A549 (cell line): Measurements from ENCODE around the gene C10orf88. TPM values are rescaled to one million over a fixed set of nuclear protein-coding genes. Genes with fewer than 3 reads are reported as not detected.

ENCODE experiments used
- ATAC-seq, 2 experiments: fragments of 200-7000 bp in 1 of 2; fragments of >200 bp in 1 of 2; cut with Nextera tagmentation in 1 of 2; cut with Tn5 transposase in 1 of 2; 3 replicates each; pipeline versions ENCODE4 v1.8.0 to v1.9.1; 2018 to 2020; ENCODE audit warnings: mild to moderate bottlenecking in 1 of 2, moderate library complexity in 1 of 2
- CTCF ChIA-PET: fragments of 300-600 bp; sonication (Branson Sonifier 250); formaldehyde crosslinking; extraction: SDS; loops from one replicate; lab custom pipeline; 2021; ENCODE audit warnings: antibody characterized with exemption, inconsistent platforms; lab: Yijun Ruan, JAX
- POLR2A ChIA-PET: fragments of 350-600 bp; formaldehyde crosslinking; extraction: SDS; loops from one replicate; lab custom pipeline; 2021; ENCODE audit warnings: antibody characterized with exemption, inconsistent platforms; lab: Yijun Ruan, JAX
- DNase-seq, 2 experiments: peaks; one replicate each; pipeline versions ENCODE4 v3.0.0 to v3.0.0-alpha.2; 2011 to 2016; ENCODE audit warnings: low read depth in 1 of 2, low spot score in 1 of 2
- FAIRE-seq: peaks from 2 replicates; lab custom pipeline; 2011; peaks lifted over from hg19 to GRCh38; lab: Jason Lieb, UNC
- H3K27ac ChIP-seq, 2 experiments: fragments of >200 bp; sonication (Bioruptor Twin); formaldehyde crosslinking; 3 replicates each; pipeline ENCODE4 v1.5.1; 2016 to 2017
- H3K4me1 ChIP-seq: fragments of >200 bp; sonication (Bioruptor Twin); formaldehyde crosslinking; 3 replicates; pipeline ENCODE4 v1.6.1; 2016
- H3K4me2 ChIP-seq: fragments of >200 bp; sonication (Bioruptor Twin); formaldehyde crosslinking; 3 replicates; pipeline ENCODE4 v1.6.1; 2016
- H3K4me3 ChIP-seq: fragments of >200 bp; sonication (Bioruptor Twin); formaldehyde crosslinking; 3 replicates; pipeline ENCODE4 v1.5.1; 2016
- H3K9me3 ChIP-seq: fragments of >200 bp; sonication (Bioruptor Twin); formaldehyde crosslinking; 3 replicates; pipeline ENCODE4 v1.6.1; 2016
- BHLHE40 ChIP-seq: IDR thresholded peaks from 2 replicates; pipeline ENCODE4 v1.6.1; 2012; ENCODE audit warnings: low read depth, low read length, inconsistent platforms
- CBX2 ChIP-seq: fragments of 200-600 bp; sonication (generic); IDR thresholded peaks from 2 replicates; pipeline ENCODE4 v1.6.1; 2016; ENCODE audit warnings: low read depth, mild to moderate bottlenecking, borderline replicate concordance
- CEBPB ChIP-seq, 2 experiments: fragments of >200 bp in 1 of 2; sonication (Bioruptor Twin) in 1 of 2; formaldehyde crosslinking in 1 of 2; IDR thresholded peaks; 2 replicates each; pipeline ENCODE4 v1.6.1; 2012 to 2016
- CHD2 ChIP-seq: fragments of 150-350 bp; IDR thresholded peaks from 2 replicates; pipeline ENCODE4 v1.6.1; 2014; ENCODE audit warnings: low read length; ENCODE audit not compliant: partially characterized antibody
- CHD4 ChIP-seq: fragments of 200-600 bp; sonication (generic); IDR thresholded peaks from 2 replicates; pipeline ENCODE4 v1.6.1; 2016; ENCODE audit warnings: antibody characterized with exemption, mild to moderate bottlenecking, borderline replicate concordance
- EHF ChIP-seq: fragments of 250-450 bp; sonication (Bioruptor Pico); IDR thresholded peaks from 2 replicates; pipeline ENCODE4 v1.5.0; 2020; ENCODE audit warnings: mild to moderate bottlenecking
- ESRRA ChIP-seq: fragments of 150-350 bp; IDR thresholded peaks from 2 replicates; pipeline ENCODE4 v1.6.1; 2014; ENCODE audit warnings: mild to moderate bottlenecking, low read length, borderline replicate concordance
- FOSB ChIP-seq: fragments of 250-450 bp; sonication (Bioruptor Pico); IDR thresholded peaks from 2 replicates; pipeline ENCODE4 v1.5.0; 2020; ENCODE audit warnings: mild to moderate bottlenecking, moderate library complexity
- FOSL2 ChIP-seq, 2 experiments: fragments of 450-650 bp in 1 of 2; fragments of >200 bp in 1 of 2; sonication (Bioruptor Twin) in 1 of 2; formaldehyde crosslinking; IDR thresholded peaks; 2 replicates each; pipeline versions ENCODE4 v1.5.0 to v1.6.1; 2016 to 2020; ENCODE audit warnings: mild to moderate bottlenecking in 1 of 2, moderate library complexity in 1 of 2
- FOXS1 ChIP-seq: fragments of 250-450 bp; sonication (Bioruptor Pico); IDR thresholded peaks from 2 replicates; pipeline ENCODE4 v1.5.0; 2020; ENCODE audit warnings: mild to moderate bottlenecking, moderate library complexity
- GATA3 ChIP-seq: IDR thresholded peaks from 2 replicates; pipeline ENCODE4 v1.6.1; 2012; ENCODE audit warnings: borderline replicate concordance
- HDAC2 ChIP-seq: fragments of 200-600 bp; sonication (generic); IDR thresholded peaks from 2 replicates; pipeline ENCODE4 v1.6.1; 2016
- HEYL ChIP-seq: fragments of 250-450 bp; sonication (Bioruptor Pico); IDR thresholded peaks from 2 replicates; pipeline ENCODE4 v1.8.0; 2021; ENCODE audit warnings: mild to moderate bottlenecking, moderate library complexity
- HOXA7 ChIP-seq: fragments of 250-450 bp; sonication (Bioruptor Pico); IDR thresholded peaks from 2 replicates; pipeline ENCODE4 v1.5.0; 2020; ENCODE audit warnings: mild to moderate bottlenecking, moderate library complexity
- HOXB5 ChIP-seq: fragments of 250-450 bp; sonication (Bioruptor Pico); IDR thresholded peaks from 2 replicates; pipeline ENCODE4 v1.5.0; 2020; ENCODE audit warnings: mild to moderate bottlenecking, moderate library complexity
- JUN ChIP-seq, 2 experiments: fragments of >200 bp; sonication (Bioruptor Twin); formaldehyde crosslinking; IDR thresholded peaks; 2 replicates in 1 of 2; 3 replicates in 1 of 2; pipeline ENCODE4 v1.6.1; 2016 to 2017
- KDM1A ChIP-seq: fragments of 200-600 bp; sonication (generic); IDR thresholded peaks from 2 replicates; pipeline ENCODE4 v1.6.1; 2016; ENCODE audit warnings: low read depth, mild to moderate bottlenecking
- MAFK ChIP-seq: fragments of 450-650 bp; IDR thresholded peaks from 2 replicates; pipeline ENCODE4 v1.6.1; 2014; ENCODE audit not compliant: partially characterized antibody
- MAZ ChIP-seq: fragments of 150-350 bp; IDR thresholded peaks from 2 replicates; pipeline ENCODE4 v1.6.1; 2014; ENCODE audit warnings: antibody characterized with exemption, low read depth, low read length, borderline replicate concordance
- MYC ChIP-seq: IDR thresholded peaks from 2 replicates; pipeline ENCODE4 v1.6.1; 2012; ENCODE audit warnings: mild to moderate bottlenecking, inconsistent platforms, low read length, improper control_type of control experiment, borderline replicate concordance
- NFE2L2 ChIP-seq: fragments of 150-350 bp; conservative IDR thresholded peaks from 2 replicates; pipeline ENCODE4 v1.6.1; 2014; ENCODE audit warnings: low read length
- NPAS2 ChIP-seq: fragments of 250-450 bp; sonication (Bioruptor Pico); IDR thresholded peaks from 2 replicates; pipeline ENCODE4 v1.8.0; 2022; ENCODE audit warnings: mild to moderate bottlenecking, moderate library complexity, borderline replicate concordance
- POLR2A ChIP-seq: IDR thresholded peaks from 2 replicates; pipeline ENCODE4 v1.6.1; 2012; ENCODE audit warnings: mild to moderate bottlenecking, low read length
- POLR2AphosphoS2 ChIP-seq: conservative IDR thresholded peaks from 2 replicates; pipeline ENCODE4 v1.6.1; 2012; ENCODE audit warnings: low read length, improper control_type of control experiment, inconsistent platforms
- RAD21 ChIP-seq, 2 experiments: fragments of >200 bp in 1 of 2; sonication (Bioruptor Twin) in 1 of 2; formaldehyde crosslinking in 1 of 2; IDR thresholded peaks in 1 of 2; conservative IDR thresholded peaks in 1 of 2; 2 replicates in 1 of 2; 3 replicates in 1 of 2; pipeline ENCODE4 v1.6.1; 2012 to 2018; ENCODE audit warnings: inconsistent platforms in 1 of 2
- SREBF2 ChIP-seq: fragments of 450-650 bp; IDR thresholded peaks from 2 replicates; pipeline ENCODE4 v1.6.1; 2014; ENCODE audit warnings: mild to moderate bottlenecking, moderate library complexity
- TFCP2L1 ChIP-seq: fragments of 250-450 bp; sonication (Bioruptor Pico); IDR thresholded peaks from 2 replicates; pipeline ENCODE4 v1.5.0; 2021; ENCODE audit warnings: mild to moderate bottlenecking
- TP53 ChIP-seq: fragments of 250-450 bp; sonication (Bioruptor Pico); IDR thresholded peaks from 2 replicates; pipeline ENCODE4 v1.5.0; 2021; ENCODE audit warnings: mild to moderate bottlenecking, moderate library complexity
- ZFP36 ChIP-seq: fragments of 450-650 bp; IDR thresholded peaks from 2 replicates; pipeline ENCODE4 v1.6.1; 2014; ENCODE audit warnings: borderline replicate concordance; ENCODE audit not compliant: partially characterized antibody
- ZSCAN20 ChIP-seq: fragments of 250-450 bp; sonication (Bioruptor Pico); IDR thresholded peaks from 2 replicates; pipeline ENCODE4 v1.8.0; 2022; ENCODE audit warnings: mild to moderate bottlenecking, moderate library complexity
- WGBS: methylation state at CpG from one replicate; pipeline ENCODE4 v1.1.6; 2017; ENCODE audit errors: missing lambda C conversion rate; 5-methylcytosine and 5-hydroxymethylcytosine counted together
- polyA minus RNA-seq: library from RNA; depleted of rRNA, polyadenylated mRNA; stranded (reverse); fragments of >200 nt; gene quantifications from 2 replicates; pipeline ENCODE4 v1.2.3, GENCODE V29; 2011; rRNA and poly(A)+ RNA removed
- polyA plus RNA-seq, 4 experiments: library from polyadenylated mRNA; depleted of rRNA in 3 of 4; stranded (reverse); fragments of >200 nt; fragmentation: RNase III in 1 of 4; extraction: RNeasy Plus Mini Kit Qiagen cat#74134 plus additional on column Dnase treatment in 1 of 4; gene quantifications; 2 replicates in 3 of 4; 3 replicates in 1 of 4; pipeline ENCODE4 v1.2.3, GENCODE V29; 2011 to 2017
- TF ChIP-seq, protein P1 (sequence below): IDR thresholded peaks from 2 replicates; pipeline ENCODE4 v1.6.1; 2012
- TF ChIP-seq, protein P2 (sequence below): fragments of 450-650 bp; IDR thresholded peaks from 2 replicates; pipeline ENCODE4 v1.6.1; 2014; ENCODE audit warnings: antibody characterized with exemption
- TF ChIP-seq, protein P3 (sequence below): fragments of 250-450 bp; sonication (Bioruptor Pico); IDR thresholded peaks from 2 replicates; pipeline ENCODE4 v1.5.0; 2020; ENCODE audit warnings: low read depth, mild to moderate bottlenecking, moderate library complexity
- TF ChIP-seq, protein P4 (sequence below): IDR thresholded peaks from 2 replicates; pipeline ENCODE4 v1.6.1; 2012
- TF ChIP-seq, protein P5 (sequence below): fragments of >200 bp; sonication (Bioruptor Twin); formaldehyde crosslinking; IDR thresholded peaks from 3 replicates; pipeline ENCODE4 v1.6.1; 2016

The C10orf88 gene, protein sequence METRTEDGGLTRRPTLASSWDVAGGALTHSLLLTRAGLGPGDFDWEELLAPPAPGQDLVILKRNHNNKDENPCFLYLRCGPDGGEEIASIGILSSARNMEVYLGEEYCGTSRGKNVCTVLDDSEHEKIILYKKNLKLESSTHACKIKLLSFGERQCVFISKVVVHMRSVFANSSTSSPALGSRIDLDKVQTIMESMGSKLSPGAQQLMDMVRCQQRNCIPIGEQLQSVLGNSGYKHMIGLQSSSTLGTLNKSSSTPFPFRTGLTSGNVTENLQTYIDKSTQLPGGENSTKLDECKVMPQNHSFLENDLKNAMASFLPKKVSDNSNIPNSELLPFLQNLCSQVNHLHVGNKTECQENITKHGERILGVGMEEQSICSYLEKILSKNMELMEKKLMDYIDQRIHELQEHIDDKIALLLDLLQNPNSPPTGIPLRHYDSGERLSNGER
- polyA plus RNA-seq (2011; rRNA removed) (10.4 and 11.0 TPM in 2 replicates), polyA plus RNA-seq (2017; fragmentation: RNase III; extraction: RNeasy Plus Mini Kit Qiagen cat#74134 plus additional on column Dnase treatment) (8.7 to 11.9 TPM (median 11.7 TPM) in 3 replicates), polyA minus RNA-seq (4.3 and 5.7 TPM in 2 replicates)
- 1.8 and 2.1 TPM in 2 replicates for polyA plus RNA-seq (2012; cell fraction: cytosol; rRNA removed)
- polyA plus RNA-seq (2012; cell fraction: nucleus; rRNA removed): 1.1 and 2.1 TPM in 2 replicates

DNA sequence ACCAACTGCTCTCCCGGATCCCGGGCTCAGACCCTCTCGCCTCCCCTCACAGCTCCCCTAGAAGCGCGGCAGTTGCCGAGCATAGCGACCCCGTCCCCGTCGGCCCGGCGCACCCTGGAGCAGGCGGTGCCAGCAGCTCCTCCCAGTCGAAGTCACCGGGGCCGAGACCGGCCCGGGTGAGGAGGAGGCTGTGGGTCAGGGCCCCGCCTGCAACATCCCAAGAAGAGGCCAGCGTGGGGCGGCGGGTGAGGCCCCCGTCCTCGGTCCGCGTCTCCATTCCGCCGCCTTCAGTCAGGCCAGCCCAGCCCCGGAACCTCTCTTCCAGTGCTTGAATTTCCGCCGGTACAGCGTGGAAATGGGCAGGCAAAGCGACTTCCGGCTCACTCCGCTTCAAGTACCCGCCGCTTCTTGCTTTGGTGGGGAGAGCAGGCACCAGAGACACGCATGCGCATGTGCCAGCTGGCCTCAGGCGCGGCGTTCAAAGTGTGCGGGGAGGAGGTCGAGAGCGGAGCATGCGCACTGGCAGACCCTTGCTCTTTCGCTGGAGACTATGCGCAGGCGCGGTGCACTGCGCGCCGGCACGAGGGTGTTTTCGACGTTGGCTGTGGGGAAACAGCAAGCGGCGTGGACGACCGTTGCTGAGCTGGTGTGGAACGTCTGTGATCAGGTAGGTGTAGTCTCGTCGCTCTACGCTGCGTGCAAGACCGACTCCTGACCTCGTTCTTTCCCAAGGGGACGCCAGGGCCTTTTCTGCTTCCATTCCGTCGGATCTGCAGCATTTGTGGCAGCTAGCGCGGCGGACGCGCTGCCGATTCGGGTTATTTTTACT lies at the start of gene C10orf88:
C10orf88 (minus strand) TSS at position 326 of the 829 bp plus-strand sequence; CDS start at position 277, 49 bp downstream.
- FAIRE-seq (no peak), DNase-seq (peak; percentile 94 to 99), ATAC-seq (peak; percentile 99 to 100)
- 10% methylated on average over 49 of the region's 77 CpGs for whole genome bisulfite sequencing
- Histone ChIP-seq H3K27ac (peak within 1 kb of the TSS; percentile 97), H3K4me3 (peak within 1 kb of the TSS; percentile 96), H3K9me3 (peaks cover 9% of the 10 kb centered on the region), H3K4me2 (peak within 1 kb of the TSS; percentile 95), H3K4me1 (peaks cover 18% of the 10 kb centered on the region)
- ChIA-PET POLR2A (interaction anchor here (1.0 to 1.5 kb wide), 4 partner anchors 8 to 74 kb away, joined by 3 to 12 read pairs (median 3); partner anchors contain the start of gene PSTK), CTCF (interaction anchor here (1.0 to 1.7 kb wide), 2 partner anchors 12 to 14 kb away, joined by 3 to 4 read pairs; no protein-coding TSS in a partner anchor)
- TF ChIP-seq GATA3: peak; percentile 53
- TF ChIP-seq CHD4: no peak
- TF ChIP-seq, protein P1, sequence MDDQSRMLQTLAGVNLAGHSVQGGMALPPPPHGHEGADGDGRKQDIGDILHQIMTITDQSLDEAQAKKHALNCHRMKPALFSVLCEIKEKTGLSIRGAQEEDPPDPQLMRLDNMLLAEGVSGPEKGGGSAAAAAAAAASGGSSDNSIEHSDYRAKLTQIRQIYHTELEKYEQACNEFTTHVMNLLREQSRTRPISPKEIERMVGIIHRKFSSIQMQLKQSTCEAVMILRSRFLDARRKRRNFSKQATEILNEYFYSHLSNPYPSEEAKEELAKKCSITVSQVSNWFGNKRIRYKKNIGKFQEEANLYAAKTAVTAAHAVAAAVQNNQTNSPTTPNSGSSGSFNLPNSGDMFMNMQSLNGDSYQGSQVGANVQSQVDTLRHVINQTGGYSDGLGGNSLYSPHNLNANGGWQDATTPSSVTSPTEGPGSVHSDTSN: peak; percentile 58; the same call in 1 of the 2 replicates
- TF ChIP-seq NFE2L2: no peak
- TF ChIP-seq CHD2: no peak
- TF ChIP-seq JUN (IDR thresholded peaks at IDR 0.05): peak; percentile 71 to 87; a peak in 4 of 5 replicates
- no peak for TF ChIP-seq HEYL (CRISPR knock-in tag)
- TF ChIP-seq MAFK: no peak
- no peak for TF ChIP-seq FOSL2 (IDR thresholded peaks at IDR 0.05)
- TF ChIP-seq FOSL2 (CRISPR knock-in tag; IDR thresholded peaks at IDR 0.05): no peak
- peak; percentile 92 for TF ChIP-seq HOXB5 (CRISPR knock-in tag)
- TF ChIP-seq MAZ: 0 out of 2 replicates have a peak, but pooled peaks have one; percentile 58
- no peak for TF ChIP-seq SREBF2
- peak; percentile 45; the same call in 1 of the 2 replicates for TF ChIP-seq HDAC2
- 0 out of 2 replicates have a peak, but pooled peaks have one; percentile 51 for TF ChIP-seq ZSCAN20 (CRISPR knock-in tag)
- TF ChIP-seq ZFP36: no peak
- peak; percentile 66 for TF ChIP-seq POLR2A
- TF ChIP-seq FOXS1 (CRISPR knock-in tag): no peak
- 0 out of 2 replicates have a peak, but pooled peaks have one; percentile 59 for TF ChIP-seq EHF
- no peak for TF ChIP-seq TFCP2L1
- no peak for TF ChIP-seq HOXA7 (CRISPR knock-in tag)
- no peak for TF ChIP-seq NPAS2 (CRISPR knock-in tag)
- no peak for TF ChIP-seq BHLHE40
- TF ChIP-seq RAD21 (conservative IDR thresholded peaks at IDR 0.05 in 1 of 2, IDR thresholded peaks at IDR 0.05 in 1 of 2): peak in 1 of 2 experiments; percentile 23; a peak in 2 of 5 replicates
- TF ChIP-seq POLR2AphosphoS2: no peak
- TF ChIP-seq CEBPB (IDR thresholded peaks at IDR 0.05): no peak
- no peak for TF ChIP-seq CBX2
- no peak for TF ChIP-seq TP53 (CRISPR knock-in tag)
- TF ChIP-seq FOSB (CRISPR knock-in tag): no peak
- TF ChIP-seq, protein P2, sequence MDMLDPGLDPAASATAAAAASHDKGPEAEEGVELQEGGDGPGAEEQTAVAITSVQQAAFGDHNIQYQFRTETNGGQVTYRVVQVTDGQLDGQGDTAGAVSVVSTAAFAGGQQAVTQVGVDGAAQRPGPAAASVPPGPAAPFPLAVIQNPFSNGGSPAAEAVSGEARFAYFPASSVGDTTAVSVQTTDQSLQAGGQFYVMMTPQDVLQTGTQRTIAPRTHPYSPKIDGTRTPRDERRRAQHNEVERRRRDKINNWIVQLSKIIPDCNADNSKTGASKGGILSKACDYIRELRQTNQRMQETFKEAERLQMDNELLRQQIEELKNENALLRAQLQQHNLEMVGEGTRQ: peak; percentile 37; the same call in 1 of the 2 replicates
- TF ChIP-seq, protein P3, sequence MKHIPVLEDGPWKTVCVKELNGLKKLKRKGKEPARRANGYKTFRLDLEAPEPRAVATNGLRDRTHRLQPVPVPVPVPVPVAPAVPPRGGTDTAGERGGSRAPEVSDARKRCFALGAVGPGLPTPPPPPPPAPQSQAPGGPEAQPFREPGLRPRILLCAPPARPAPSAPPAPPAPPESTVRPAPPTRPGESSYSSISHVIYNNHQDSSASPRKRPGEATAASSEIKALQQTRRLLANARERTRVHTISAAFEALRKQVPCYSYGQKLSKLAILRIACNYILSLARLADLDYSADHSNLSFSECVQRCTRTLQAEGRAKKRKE (CRISPR knock-in tag): peak; percentile 86; the same call in 1 of the 2 replicates
- TF ChIP-seq KDM1A: no peak
- TF ChIP-seq, protein P4, sequence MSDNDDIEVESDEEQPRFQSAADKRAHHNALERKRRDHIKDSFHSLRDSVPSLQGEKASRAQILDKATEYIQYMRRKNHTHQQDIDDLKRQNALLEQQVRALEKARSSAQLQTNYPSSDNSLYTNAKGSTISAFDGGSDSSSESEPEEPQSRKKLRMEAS: peak; percentile 100
- TF ChIP-seq, protein P5, sequence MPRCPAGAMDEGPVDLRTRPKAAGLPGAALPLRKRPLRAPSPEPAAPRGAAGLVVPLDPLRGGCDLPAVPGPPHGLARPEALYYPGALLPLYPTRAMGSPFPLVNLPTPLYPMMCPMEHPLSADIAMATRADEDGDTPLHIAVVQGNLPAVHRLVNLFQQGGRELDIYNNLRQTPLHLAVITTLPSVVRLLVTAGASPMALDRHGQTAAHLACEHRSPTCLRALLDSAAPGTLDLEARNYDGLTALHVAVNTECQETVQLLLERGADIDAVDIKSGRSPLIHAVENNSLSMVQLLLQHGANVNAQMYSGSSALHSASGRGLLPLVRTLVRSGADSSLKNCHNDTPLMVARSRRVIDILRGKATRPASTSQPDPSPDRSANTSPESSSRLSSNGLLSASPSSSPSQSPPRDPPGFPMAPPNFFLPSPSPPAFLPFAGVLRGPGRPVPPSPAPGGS: no peak
- TF ChIP-seq ESRRA: no peak
- no peak; the same call in 1 of the 2 replicates for TF ChIP-seq MYC
